ENCODE results near the gene EPC2. TPM values are rescaled to one million over a fixed set of nuclear protein-coding genes. Genes with fewer than 3 reads are reported as not detected.

Gene EPC2
- total RNA-seq = 23.5 and 23.7 TPM in 2 replicates

GRCh38 chr2:148643998-148644882, at the start of gene EPC2:
Gene EPC2 (plus strand): TSS chr2:148644751. CDS start chr2:148645018, 267 bp downstream.

Other genes starting within 250 kb of the EPC2 start
- 0.66 and 0.87 TPM in 2 replicates for gene KIF5C, start 230.5 kb downstream of the EPC2 start, total RNA-seq

All from uterine smooth muscle cell (primary cell).